ENCODE results near the gene KLHL8. TPM values are rescaled to one million over a fixed set of nuclear protein-coding genes. Genes with fewer than 3 reads are reported as not detected.

KLHL8 gene
- total RNA-seq, 1 experiment from 2014 or later, result 24.2 TPM

DNA sequence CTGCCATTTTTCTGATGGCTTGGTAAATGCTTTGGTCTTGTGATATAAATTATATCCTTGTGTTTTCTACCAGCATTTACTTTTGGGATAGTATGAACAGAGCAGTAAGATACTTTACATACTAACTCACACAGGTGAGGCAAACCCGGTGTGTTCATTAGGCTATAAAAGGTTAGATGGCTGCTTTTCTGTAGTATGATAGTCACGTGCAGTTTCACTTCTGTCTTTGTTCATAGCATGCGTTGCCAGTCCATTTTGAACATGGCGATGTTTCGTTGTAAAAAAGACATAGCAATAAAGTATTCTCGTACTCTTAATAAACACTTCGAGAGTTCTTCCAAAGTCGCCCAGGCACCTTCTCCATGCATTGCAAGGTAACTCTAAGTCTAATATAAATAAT is 88.4 kb downstream of the KLHL8 start:
- Histone ChIP-seq H3K4me2 (ENCODE audit: low read length) (no peak overlapping the region), H3K4me3 (replicated peaks in 1 of 2; ENCODE audit: low read depth in 1 of 2, low read length in 2 of 2) (no peak overlapping the region), H3K27me3 (ENCODE audit: insufficient read depth, low read length) (no peaks in the 10 kb centered on the region), H2AFZ (ENCODE audit: low read depth, low read length, poor library complexity, severe bottlenecking) (no peak overlapping the region), H3K9me3 (ENCODE audit: control insufficient read depth in 1 of 2, insufficient read depth in 1 of 2, low read depth in 1 of 2, low read length in 2 of 2) (no peaks in the 10 kb centered on the region), H3K36me3 (ENCODE audit: control insufficient read depth in 1 of 2, insufficient read depth in 2 of 2, low read length in 2 of 2) (peaks cover 0 to 2% of the 10 kb centered on the region in 2 experiments; a peak in 1 of 4 replicates), H3K27ac (ENCODE audit: low read depth, low read length) (no peak overlapping the region), H3K9me2 (ENCODE audit: insufficient read depth) (no peaks in the 10 kb centered on the region), H3K79me2 (ENCODE audit: insufficient read depth, low read length) (no peaks in the 10 kb centered on the region), H3K9ac (ENCODE audit: low read length) (no peak overlapping the region), H3K4me1 (ENCODE audit: control insufficient read depth in 1 of 2, insufficient read depth in 2 of 2, low read length in 2 of 2) (no peaks in the 10 kb centered on the region), H4K20me1 (ENCODE audit: insufficient read depth) (no peaks in the 10 kb centered on the region)
- intact Hi-C loops (cut with micrococcal nuclease), result no loop called here
- ATAC-seq (no peak), DNase-seq (ENCODE audit: low read depth, low spot score) (no peak)
- RAD21 ChIA-PET (ENCODE audit: low non-redundant PET in 1 of 2, low total read pairs in 2 of 2, uncharacterized antibody in 2 of 2, unreplicated experiment in 2 of 2), result no interaction called here
- no TSS peak for BruUV-seq (replicated peaks)
- CTCF ChIA-PET, result no interaction called here
- TF ChIP-seq TCF7L2 (IDR thresholded peaks at IDR 0.05; ENCODE audit: borderline replicate concordance, extremely low read depth, insufficient read depth, insufficient read length), result no peak
- TF ChIP-seq SRF (IDR thresholded peaks at IDR 0.05; ENCODE audit: low read depth), result no peak
- TF ChIP-seq EZH2phosphoT487 (IDR thresholded peaks at IDR 0.05; ENCODE audit: borderline replicate concordance), result no peak
- no peak for TF ChIP-seq SP1 (IDR thresholded peaks at IDR 0.05; ENCODE audit: low read depth)
- POLR2A ChIA-PET, result no interaction called here

DNA sequence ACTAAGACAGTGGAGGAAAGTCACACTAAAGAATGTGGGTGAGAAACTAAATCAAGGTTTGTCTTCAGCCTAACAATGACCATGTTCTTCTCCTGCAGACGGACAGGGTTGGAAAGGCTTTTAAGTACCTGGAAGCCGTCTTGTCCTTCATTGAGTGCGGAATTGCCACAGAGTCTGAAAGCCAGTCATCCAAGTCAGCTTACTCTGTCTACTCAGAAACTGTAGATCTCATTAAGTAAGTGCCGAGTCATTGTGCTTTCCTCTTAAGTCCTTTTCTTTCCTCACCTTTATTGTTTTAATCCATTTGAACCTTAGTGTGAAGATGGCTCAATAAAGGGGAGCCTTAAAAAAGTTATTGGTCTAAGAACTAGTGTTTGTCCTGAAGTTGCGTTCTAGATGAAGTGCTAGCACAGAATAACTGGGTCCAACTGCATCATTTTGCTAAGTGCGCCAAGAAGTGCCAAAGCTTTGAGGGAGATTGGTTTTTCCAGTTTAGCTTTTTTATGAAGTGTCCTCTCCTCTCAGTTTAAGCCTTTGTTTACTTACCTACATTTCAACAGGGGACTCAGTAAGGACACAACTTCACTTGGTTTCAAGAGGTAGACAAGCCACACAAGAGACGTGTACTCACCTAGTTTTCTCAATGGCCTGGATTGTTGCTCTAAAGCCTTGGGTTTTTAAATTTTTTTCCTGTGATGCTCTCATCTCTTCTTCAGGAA is 89.3 kb downstream of the KLHL8 start:
- Histone ChIP-seq H3K4me3 (replicated peaks in 1 of 2; ENCODE audit: low read depth in 1 of 2, low read length in 2 of 2) (no peak overlapping the region), H3K27ac (ENCODE audit: low read depth, low read length) (no peak overlapping the region), H2AFZ (ENCODE audit: low read depth, low read length, poor library complexity, severe bottlenecking) (no peak overlapping the region), H4K20me1 (ENCODE audit: insufficient read depth) (no peaks in the 10 kb centered on the region), H3K4me2 (ENCODE audit: low read length) (no peak overlapping the region), H3K4me1 (ENCODE audit: control insufficient read depth in 1 of 2, insufficient read depth in 2 of 2, low read length in 2 of 2) (no peaks in the 10 kb centered on the region), H3K79me2 (ENCODE audit: insufficient read depth, low read length) (no peaks in the 10 kb centered on the region), H3K9ac (ENCODE audit: low read length) (no peak overlapping the region), H3K9me2 (ENCODE audit: insufficient read depth) (no peaks in the 10 kb centered on the region), H3K27me3 (ENCODE audit: insufficient read depth, low read length) (no peaks in the 10 kb centered on the region), H3K9me3 (ENCODE audit: control insufficient read depth in 1 of 2, insufficient read depth in 1 of 2, low read depth in 1 of 2, low read length in 2 of 2) (no peaks in the 10 kb centered on the region), H3K36me3 (ENCODE audit: control insufficient read depth in 1 of 2, insufficient read depth in 2 of 2, low read length in 2 of 2) (peaks cover 0 to 2% of the 10 kb centered on the region in 2 experiments; a peak in 1 of 4 replicates)
- intact Hi-C loops (cut with micrococcal nuclease), result no loop called here
- RAD21 ChIA-PET (ENCODE audit: low non-redundant PET in 1 of 2, low total read pairs in 2 of 2, uncharacterized antibody in 2 of 2, unreplicated experiment in 2 of 2), result no interaction called here
- ATAC-seq (no peak), DNase-seq (ENCODE audit: low read depth, low spot score) (no peak)
- TF ChIP-seq, protein P1, sequence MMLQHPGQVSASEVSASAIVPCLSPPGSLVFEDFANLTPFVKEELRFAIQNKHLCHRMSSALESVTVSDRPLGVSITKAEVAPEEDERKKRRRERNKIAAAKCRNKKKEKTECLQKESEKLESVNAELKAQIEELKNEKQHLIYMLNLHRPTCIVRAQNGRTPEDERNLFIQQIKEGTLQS (IDR thresholded peaks at IDR 0.05), result no peak
- no peak for TF ChIP-seq FOSL1 (IDR thresholded peaks at IDR 0.05; ENCODE audit: low read depth)
- TF ChIP-seq SRF (IDR thresholded peaks at IDR 0.05; ENCODE audit: low read depth), result no peak
- no peak for TF ChIP-seq EZH2 (IDR thresholded peaks at IDR 0.05)
- POLR2A ChIA-PET, result no interaction called here
- no TSS peak for BruUV-seq (replicated peaks)
- CTCF ChIA-PET, result no interaction called here

Data from HCT116 (cell line).